Activated naive CD4-positive, alpha-beta T cell treated with anti-CD3 and anti-CD28 coated beads, Interleukin-2, amount 10 ng/mL, durations not matched to agents 7 days and 5 days (primary cell): Measurements from ENCODE around the gene PARVA.

Experiments used
- CTCF ChIA-PET: fragments of 350-600 bp; sonication (Branson Sonifier 250); formaldehyde crosslinking; loops from one replicate; lab custom pipeline; 2021; ENCODE audit warnings: antibody characterized with exemption; lab: Charles Lee
- DNase-seq: peaks from one replicate; pipeline ENCODE4 v3.0.0-alpha.2; 2020
- H3K27ac Mint-ChIP-seq: one replicate; pipeline ENCODE4 v1.8.0; 2021; ENCODE audit warnings: mild to moderate bottlenecking, moderate library complexity, mixed read lengths
- H3K27me3 Mint-ChIP-seq: one replicate; pipeline ENCODE4 v1.8.0; 2021; ENCODE audit warnings: mild to moderate bottlenecking, mixed read lengths
- H3K36me3 Mint-ChIP-seq: one replicate; pipeline ENCODE4 v1.8.0; 2021; ENCODE audit warnings: mixed read lengths
- H3K4me1 Mint-ChIP-seq: one replicate; pipeline ENCODE4 v1.8.0; 2021; ENCODE audit warnings: mixed read lengths
- H3K4me3 Mint-ChIP-seq: one replicate; pipeline ENCODE4 v1.8.0; 2021; ENCODE audit warnings: mild to moderate bottlenecking, moderate library complexity, mixed read lengths
- H3K9me3 Mint-ChIP-seq: one replicate; pipeline ENCODE4 v1.8.0; 2021; ENCODE audit warnings: mixed read lengths

PARVA gene

GRCh38 chr11:12438291-12438690 lies 60.9 kb downstream of the PARVA start:
- peaks cover 5% of the 10 kb centered on the region for H3K27me3 Mint-ChIP-seq
- DNase-seq: no peak
- CTCF ChIA-PET: no interaction called here
- H3K4me3 Mint-ChIP-seq: no peak overlapping the region
- H3K9me3 Mint-ChIP-seq: no peaks in the 10 kb centered on the region
- no peaks in the 10 kb centered on the region for H3K36me3 Mint-ChIP-seq
- no peak overlapping the region for H3K27ac Mint-ChIP-seq
- H3K4me1 Mint-ChIP-seq: no peaks in the 10 kb centered on the region

DNA sequence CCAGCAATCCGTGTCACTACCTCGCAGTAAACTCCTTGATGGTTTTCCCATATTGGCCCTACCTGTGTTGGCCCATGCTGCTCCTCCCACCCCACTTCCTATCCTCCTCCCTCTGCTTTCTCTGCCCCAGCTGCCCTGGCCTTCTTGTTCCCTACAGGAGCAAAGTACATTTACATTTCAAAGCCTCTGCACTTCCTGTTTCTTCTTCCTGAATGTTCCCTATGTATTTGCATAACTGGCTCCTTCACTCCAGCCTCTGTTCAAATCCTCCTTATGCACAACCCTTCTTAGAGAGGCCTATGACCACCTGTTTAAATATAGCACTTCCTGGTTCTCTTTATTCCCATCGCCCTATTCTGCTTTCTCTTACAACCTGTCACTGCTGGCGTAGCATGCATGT lies 62.2 kb downstream of the PARVA start:
- no peak for DNase-seq
- H3K27me3 Mint-ChIP-seq: peaks cover 5% of the 10 kb centered on the region
- H3K4me1 Mint-ChIP-seq: no peaks in the 10 kb centered on the region
- H3K4me3 Mint-ChIP-seq: no peak overlapping the region
- CTCF ChIA-PET: no interaction called here
- H3K27ac Mint-ChIP-seq: no peak overlapping the region
- no peaks in the 10 kb centered on the region for H3K9me3 Mint-ChIP-seq
- no peaks in the 10 kb centered on the region for H3K36me3 Mint-ChIP-seq

- Mint-ChIP-seq H3K27ac (no peak overlapping the region), H3K27me3 (peaks cover 5% of the 10 kb centered on the region), H3K4me1 (no peaks in the 10 kb centered on the region), H3K4me3 (no peak overlapping the region), H3K9me3 (no peaks in the 10 kb centered on the region), H3K36me3 (no peaks in the 10 kb centered on the region)
- CTCF ChIA-PET: no interaction called here
- DNase-seq: no peak
Observed at GRCh38 chr11:12440565-12440964, 63.2 kb downstream of the PARVA start.

- Mint-ChIP-seq H3K27me3 (peaks cover 5% of the 10 kb centered on the region), H3K27ac (no peak overlapping the region), H3K4me1 (no peaks in the 10 kb centered on the region), H3K4me3 (no peak overlapping the region), H3K9me3 (no peaks in the 10 kb centered on the region), H3K36me3 (no peaks in the 10 kb centered on the region)
- no peak for DNase-seq
- CTCF ChIA-PET: no interaction called here
Observed at GRCh38 chr11:12441231-12441861, 64.0 kb downstream of the PARVA start.

DNA sequence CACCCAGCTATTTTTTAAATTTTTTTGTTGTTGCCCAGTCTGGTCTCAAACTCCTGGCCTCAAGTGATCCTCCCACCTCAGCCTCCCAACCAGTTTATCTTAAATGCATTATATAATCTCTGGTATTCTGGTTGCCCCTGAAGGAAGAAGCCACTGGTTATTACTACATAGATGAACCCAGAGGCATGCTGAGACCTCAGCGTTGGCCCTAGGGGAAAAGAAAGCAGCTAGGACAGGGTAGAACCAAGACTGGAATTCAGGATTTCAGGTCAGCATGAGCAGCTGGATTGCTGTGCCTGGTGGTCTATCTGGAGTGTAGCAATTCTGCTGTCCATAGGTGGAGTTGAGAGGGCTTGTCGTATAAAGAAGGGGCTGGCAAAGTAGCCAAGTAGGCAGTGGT lies 67.2 kb downstream of the PARVA start:
- no peak overlapping the region for H3K27ac Mint-ChIP-seq
- H3K36me3 Mint-ChIP-seq: no peaks in the 10 kb centered on the region
- peaks cover 10% of the 10 kb centered on the region for H3K27me3 Mint-ChIP-seq
- H3K4me3 Mint-ChIP-seq: no peak overlapping the region
- H3K9me3 Mint-ChIP-seq: no peaks in the 10 kb centered on the region
- CTCF ChIA-PET: no interaction called here
- no peak for DNase-seq
- H3K4me1 Mint-ChIP-seq: no peaks in the 10 kb centered on the region

DNA sequence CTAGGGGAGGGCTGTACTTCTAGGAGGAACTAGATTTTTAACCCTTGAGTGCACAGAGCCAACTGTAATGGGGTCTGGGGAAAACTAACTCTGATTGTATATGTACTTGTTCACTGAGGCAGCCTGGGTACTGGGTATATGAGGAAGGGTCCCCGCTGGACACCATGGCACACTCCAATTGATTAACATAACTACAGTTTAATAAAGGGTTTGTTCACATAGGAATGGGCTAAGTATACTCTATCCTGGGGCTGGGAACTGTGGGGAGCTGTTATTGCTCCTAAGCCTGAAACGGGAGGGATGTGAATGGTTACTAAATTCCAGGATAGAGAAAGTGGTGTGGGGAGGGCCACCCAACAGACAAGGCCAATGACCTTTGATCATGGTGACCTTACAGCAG lies 67.6 kb downstream of the PARVA start:
- H3K36me3 Mint-ChIP-seq: no peaks in the 10 kb centered on the region
- no peak overlapping the region for H3K27ac Mint-ChIP-seq
- no peaks in the 10 kb centered on the region for H3K9me3 Mint-ChIP-seq
- no peaks in the 10 kb centered on the region for H3K4me1 Mint-ChIP-seq
- CTCF ChIA-PET: interaction anchor here (0.8 kb wide), 1 partner anchor 33 kb away, joined by 3 read pairs; no protein-coding TSS in a partner anchor
- DNase-seq: no peak
- peaks cover 10% of the 10 kb centered on the region for H3K27me3 Mint-ChIP-seq
- H3K4me3 Mint-ChIP-seq: no peak overlapping the region

GRCh38 chr11:12446863-12447262 lies 69.5 kb downstream of the PARVA start:
- DNase-seq: no peak
- Mint-ChIP-seq H3K4me3 (no peak overlapping the region), H3K27ac (no peak overlapping the region), H3K9me3 (no peaks in the 10 kb centered on the region), H3K36me3 (no peaks in the 10 kb centered on the region), H3K4me1 (no peaks in the 10 kb centered on the region), H3K27me3 (peaks cover 10% of the 10 kb centered on the region)
- CTCF ChIA-PET: no interaction called here

GRCh38 chr11:12448131-12448939 lies 71.0 kb downstream of the PARVA start:
- CTCF ChIA-PET: no interaction called here
- H3K4me1 Mint-ChIP-seq: no peaks in the 10 kb centered on the region

DNA sequence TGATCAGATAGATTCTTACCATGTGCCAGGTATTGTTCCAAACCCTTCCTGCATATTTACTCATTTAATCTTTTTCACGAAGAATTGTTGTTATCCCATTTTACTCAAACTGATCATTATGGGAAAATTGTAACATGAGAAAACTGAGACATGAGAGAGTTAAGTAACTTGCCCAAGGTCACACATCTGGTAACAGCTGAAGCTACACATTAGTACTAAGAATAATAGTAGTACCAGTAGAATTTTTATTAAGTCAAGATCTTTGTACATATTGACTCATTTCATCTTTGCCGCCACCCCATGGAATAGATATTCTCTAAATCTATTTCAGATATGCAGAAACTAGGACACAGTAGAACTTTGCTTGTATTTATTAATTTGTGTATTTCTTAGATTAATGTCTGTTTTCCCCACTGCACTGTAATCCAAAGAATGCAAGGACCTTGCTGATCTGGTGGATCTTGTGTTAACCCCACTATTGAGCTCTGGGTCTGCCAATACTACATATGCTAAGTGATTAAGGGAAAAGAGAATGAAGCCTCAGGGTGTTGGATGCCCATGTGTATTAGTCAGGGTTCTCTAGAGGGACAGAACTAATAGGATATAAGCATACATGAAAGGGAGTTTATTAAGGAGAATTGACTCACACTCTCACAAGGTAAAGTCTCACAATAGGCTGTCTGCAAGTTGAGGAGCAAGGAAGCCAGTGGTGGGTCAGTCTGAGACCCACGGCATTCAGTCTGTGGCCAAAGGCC lies 72.8 kb downstream of the PARVA start:
- DNase-seq: no peak
- CTCF ChIA-PET: no interaction called here
- H3K27ac Mint-ChIP-seq: no peak overlapping the region
- H3K36me3 Mint-ChIP-seq: no peaks in the 10 kb centered on the region
- peaks cover 19% of the 10 kb centered on the region for H3K27me3 Mint-ChIP-seq
- H3K4me3 Mint-ChIP-seq: no peak overlapping the region
- no peaks in the 10 kb centered on the region for H3K4me1 Mint-ChIP-seq
- H3K9me3 Mint-ChIP-seq: no peaks in the 10 kb centered on the region

More at GRCh38 chr11:12448131-12448939, 71.0 kb downstream of the PARVA start:
- Mint-ChIP-seq H3K9me3 (no peaks in the 10 kb centered on the region), H3K27ac (no peak overlapping the region), H3K27me3 (peaks cover 15% of the 10 kb centered on the region), H3K36me3 (no peaks in the 10 kb centered on the region), H3K4me3 (no peak overlapping the region)
- no peak for DNase-seq

DNA sequence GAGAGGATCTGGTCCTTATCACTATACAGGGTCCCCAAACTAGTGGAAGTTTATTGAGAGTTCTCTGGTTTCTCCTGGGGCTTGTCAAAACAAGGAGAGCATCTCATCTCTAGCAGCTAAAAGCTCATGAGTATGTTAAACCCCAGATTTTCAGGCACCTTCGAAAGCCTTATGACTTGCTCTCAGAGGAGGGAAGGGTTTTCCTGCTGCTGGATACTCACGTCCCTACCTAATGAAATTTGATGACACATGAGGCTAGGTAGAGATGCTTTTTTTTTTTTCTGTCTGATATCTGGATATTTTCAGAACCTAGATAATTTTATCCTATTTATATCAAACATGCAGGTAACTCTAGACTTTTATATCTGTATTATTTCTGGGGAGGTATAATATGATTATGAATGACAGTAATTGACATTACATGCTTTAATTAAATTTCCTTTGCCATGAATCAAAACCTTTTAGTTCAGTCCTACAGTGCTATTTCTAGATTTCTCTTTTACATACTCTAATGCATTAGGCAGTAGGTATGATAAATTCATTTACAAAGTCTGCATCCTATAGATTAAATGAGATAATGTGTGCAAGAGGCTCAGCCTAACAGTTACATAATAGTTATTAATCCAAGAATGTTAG lies 73.9 kb downstream of the PARVA start:
- DNase-seq: no peak
- Mint-ChIP-seq H3K9me3 (no peaks in the 10 kb centered on the region), H3K27ac (no peak overlapping the region), H3K4me3 (no peak overlapping the region), H3K27me3 (peaks cover 19% of the 10 kb centered on the region), H3K36me3 (no peaks in the 10 kb centered on the region), H3K4me1 (no peaks in the 10 kb centered on the region)
- CTCF ChIA-PET: no interaction called here

- no peak overlapping the region for H3K4me3 Mint-ChIP-seq
- H3K4me1 Mint-ChIP-seq: no peaks in the 10 kb centered on the region
- peaks cover 20% of the 10 kb centered on the region for H3K27me3 Mint-ChIP-seq
- no peak for DNase-seq
- H3K27ac Mint-ChIP-seq: no peak overlapping the region
- CTCF ChIA-PET: no interaction called here
- H3K9me3 Mint-ChIP-seq: no peaks in the 10 kb centered on the region
- H3K36me3 Mint-ChIP-seq: no peaks in the 10 kb centered on the region
Observed at GRCh38 chr11:12453243-12453642, 75.9 kb downstream of the PARVA start.

GRCh38 chr11:12454782-12455181 lies 77.4 kb downstream of the PARVA start:
- CTCF ChIA-PET: no interaction called here
- H3K27ac Mint-ChIP-seq: no peak overlapping the region
- no peak for DNase-seq

DNA sequence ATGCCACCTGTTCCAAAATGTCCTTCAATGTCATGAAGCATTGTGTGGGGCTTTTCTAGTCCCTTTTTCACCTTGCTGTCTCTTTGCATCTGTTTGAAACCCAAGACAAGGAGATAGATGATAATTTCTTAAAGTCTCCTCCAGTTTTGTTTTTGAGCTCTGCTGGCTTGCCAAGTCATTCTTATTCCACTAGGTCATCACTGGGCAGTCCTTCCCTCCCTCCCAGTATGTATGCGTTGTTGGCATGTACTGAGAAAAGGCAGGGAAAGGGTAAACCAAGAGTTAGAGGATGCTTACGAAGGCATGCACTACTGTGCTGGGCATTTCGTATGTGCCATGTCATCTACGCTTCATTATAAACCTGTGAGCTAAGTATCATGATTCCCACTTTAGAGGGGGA lies 78.6 kb downstream of the PARVA start:
- Mint-ChIP-seq H3K27me3 (peaks cover 13% of the 10 kb centered on the region), H3K27ac (no peak overlapping the region), H3K9me3 (no peaks in the 10 kb centered on the region), H3K4me3 (no peak overlapping the region), H3K36me3 (no peaks in the 10 kb centered on the region), H3K4me1 (no peaks in the 10 kb centered on the region)
- DNase-seq: no peak
- CTCF ChIA-PET: no interaction called here

More at GRCh38 chr11:12454782-12455181, 77.4 kb downstream of the PARVA start:
- Mint-ChIP-seq H3K4me3 (no peak overlapping the region), H3K36me3 (no peaks in the 10 kb centered on the region), H3K4me1 (no peaks in the 10 kb centered on the region), H3K9me3 (no peaks in the 10 kb centered on the region), H3K27me3 (peaks cover 13% of the 10 kb centered on the region)
